ENCODE results near the gene ATP5F1C. TPM values are rescaled to one million over a fixed set of nuclear protein-coding genes. Genes with fewer than 3 reads are reported as not detected.

Gene ATP5F1C
- polyA plus RNA-seq, 3 donors: 179 to 455 (median 437) TPM

DNA sequence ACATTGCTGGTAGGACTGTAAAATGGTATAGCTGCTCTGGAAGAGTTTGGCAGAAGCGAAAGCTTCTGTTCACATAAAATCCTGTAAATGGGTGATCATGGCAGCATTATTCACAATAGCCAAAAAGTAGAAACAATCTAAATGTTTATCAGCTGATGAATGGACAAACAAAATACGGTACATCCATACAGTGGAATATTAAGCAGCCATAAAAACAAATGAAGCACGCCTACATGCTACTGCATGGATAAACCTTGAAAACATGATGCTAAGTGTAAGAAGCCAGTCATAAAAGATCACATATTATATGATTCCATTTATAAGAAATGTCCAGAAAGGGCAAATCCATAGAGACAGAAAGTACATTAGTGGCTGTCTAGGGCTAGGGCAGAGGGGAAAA, 32.9 kb upstream of the ATP5F1C start:
- WGBS (ENCODE audit: insufficient coverage): no CpG with 5 or more reads among the region's 3 CpGs
- Mint-ChIP-seq H3K27me3 (ENCODE audit: low read depth in 3 of 3) (no peaks in the 10 kb centered on the region), H3K36me3 (peaks cover 77 to 86% of the 10 kb centered on the region in 2 donors), H3K4me1 (no peaks in the 10 kb centered on the region), H3K9me3 (no peaks in the 10 kb centered on the region), H3K27ac (no peak overlapping the region), H3K4me3 (no peak overlapping the region)
- Histone ChIP-seq H3K79me2 (ENCODE audit: insufficient read depth, low read length) (no peaks in the 10 kb centered on the region), H3K4me3 (replicated peaks in 1 of 3; ENCODE audit: low read depth in 2 of 3, low read length in 3 of 3) (no peak overlapping the region), H3K27ac (ENCODE audit: low read depth in 1 of 2, low read length in 2 of 2) (no peak overlapping the region), H3K4me1 (ENCODE audit: control insufficient read depth in 1 of 2, insufficient read depth in 2 of 2, low read length in 2 of 2) (no peaks in the 10 kb centered on the region), H2AFZ (ENCODE audit: insufficient read depth, low read depth, low read length, poor library complexity, severe bottlenecking) (no peak overlapping the region), H3K9me3 (replicated peaks in 1 of 2; ENCODE audit: control insufficient read depth in 1 of 2, insufficient read depth in 1 of 2, low read length in 2 of 2) (no peaks in the 10 kb centered on the region), H3K27me3 (ENCODE audit: control insufficient read depth in 2 of 2, insufficient read depth in 2 of 2, low read length in 2 of 2) (no peaks in the 10 kb centered on the region), H3K4me2 (replicated peaks; ENCODE audit: extremely low read depth, low read length, poor library complexity, severe bottlenecking) (no peak overlapping the region), H3K9ac (ENCODE audit: insufficient read depth, low read length, poor library complexity, severe bottlenecking) (no peak overlapping the region), H4K20me1 (ENCODE audit: insufficient read depth, low read length) (peaks cover 5% of the 10 kb centered on the region), H3K36me3 (replicated peaks in 1 of 2; ENCODE audit: control insufficient read depth in 1 of 2, insufficient read depth in 2 of 2, low read length in 2 of 2) (peaks cover 91 to 95% of the 10 kb centered on the region in 2 donors)
- intact Hi-C loops (cut with micrococcal nuclease): no loop called here
- DNase-seq: no peak
- TF ChIP-seq, protein P1, sequence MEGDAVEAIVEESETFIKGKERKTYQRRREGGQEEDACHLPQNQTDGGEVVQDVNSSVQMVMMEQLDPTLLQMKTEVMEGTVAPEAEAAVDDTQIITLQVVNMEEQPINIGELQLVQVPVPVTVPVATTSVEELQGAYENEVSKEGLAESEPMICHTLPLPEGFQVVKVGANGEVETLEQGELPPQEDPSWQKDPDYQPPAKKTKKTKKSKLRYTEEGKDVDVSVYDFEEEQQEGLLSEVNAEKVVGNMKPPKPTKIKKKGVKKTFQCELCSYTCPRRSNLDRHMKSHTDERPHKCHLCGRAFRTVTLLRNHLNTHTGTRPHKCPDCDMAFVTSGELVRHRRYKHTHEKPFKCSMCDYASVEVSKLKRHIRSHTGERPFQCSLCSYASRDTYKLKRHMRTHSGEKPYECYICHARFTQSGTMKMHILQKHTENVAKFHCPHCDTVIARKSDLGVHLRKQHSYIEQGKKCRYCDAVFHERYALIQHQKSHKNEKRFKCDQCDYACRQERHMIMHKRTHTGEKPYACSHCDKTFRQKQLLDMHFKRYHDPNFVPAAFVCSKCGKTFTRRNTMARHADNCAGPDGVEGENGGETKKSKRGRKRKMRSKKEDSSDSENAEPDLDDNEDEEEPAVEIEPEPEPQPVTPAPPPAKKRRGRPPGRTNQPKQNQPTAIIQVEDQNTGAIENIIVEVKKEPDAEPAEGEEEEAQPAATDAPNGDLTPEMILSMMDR (IDR thresholded peaks at IDR 0.05): no peak

DNA sequence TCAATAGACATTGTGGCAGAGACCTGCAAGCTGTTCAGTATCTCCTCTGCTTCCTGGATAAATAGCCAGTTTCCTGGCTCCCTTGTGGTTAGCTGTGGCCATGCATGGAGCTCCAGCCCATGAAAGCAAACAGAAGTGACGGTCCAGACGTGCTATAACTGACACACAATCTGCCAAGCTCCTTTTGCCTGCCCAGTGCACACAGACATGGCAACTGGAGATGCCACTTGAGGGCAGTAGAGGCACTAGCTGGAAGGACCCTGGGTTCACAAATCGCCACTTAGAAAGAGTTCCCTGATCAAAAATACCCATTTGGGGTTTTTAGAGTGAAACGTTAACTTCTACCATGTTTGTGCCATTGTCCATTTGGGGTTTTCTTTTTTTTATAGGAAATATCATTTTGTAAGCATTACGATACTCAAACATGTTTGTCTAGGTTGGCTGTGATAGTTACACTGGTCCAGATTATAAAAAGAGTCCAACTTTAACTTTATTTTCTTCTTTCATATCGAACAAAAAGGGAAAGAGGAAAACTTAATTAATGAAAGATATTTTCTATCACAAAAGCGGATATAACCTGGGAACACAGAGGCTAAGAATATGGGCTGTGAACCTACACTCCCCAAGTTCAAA, 31.5 kb upstream of the ATP5F1C start:
- no peaks in the 10 kb centered on the region for H3K9me3 Mint-ChIP-seq
- no peak overlapping the region for H3K4me2 ChIP-seq (replicated peaks; ENCODE audit: extremely low read depth, low read length, poor library complexity, severe bottlenecking)
- no peak for DNase-seq
- intact Hi-C loops (cut with micrococcal nuclease): no loop called here
- no peaks in the 10 kb centered on the region for H3K27me3 Mint-ChIP-seq (ENCODE audit: low read depth in 3 of 3)
- no peaks in the 10 kb centered on the region for H3K27me3 ChIP-seq (ENCODE audit: control insufficient read depth in 2 of 2, insufficient read depth in 2 of 2, low read length in 2 of 2)
- H3K4me3 Mint-ChIP-seq: no peak overlapping the region
- no peak overlapping the region for H2AFZ ChIP-seq (ENCODE audit: insufficient read depth, low read depth, low read length, poor library complexity, severe bottlenecking)
- peaks cover 84 to 95% of the 10 kb centered on the region in 2 donors for H3K36me3 Mint-ChIP-seq
- H4K20me1 ChIP-seq (ENCODE audit: insufficient read depth, low read length): peaks cover 5% of the 10 kb centered on the region
- no peaks in the 10 kb centered on the region for H3K4me1 Mint-ChIP-seq
- H3K9me3 ChIP-seq (replicated peaks in 1 of 2; ENCODE audit: control insufficient read depth in 1 of 2, insufficient read depth in 1 of 2, low read length in 2 of 2): no peaks in the 10 kb centered on the region
- peaks cover 91 to 96% of the 10 kb centered on the region in 2 donors for H3K36me3 ChIP-seq (replicated peaks in 1 of 2; ENCODE audit: control insufficient read depth in 1 of 2, insufficient read depth in 2 of 2, low read length in 2 of 2)
- H3K4me3 ChIP-seq (replicated peaks in 1 of 3; ENCODE audit: low read depth in 2 of 3, low read length in 3 of 3): no peak overlapping the region
- WGBS (ENCODE audit: insufficient coverage): 60% methylated on average over 1 of the region's 7 CpGs
- no peaks in the 10 kb centered on the region for H3K4me1 ChIP-seq (ENCODE audit: control insufficient read depth in 1 of 2, insufficient read depth in 2 of 2, low read length in 2 of 2)
- H3K9ac ChIP-seq (ENCODE audit: insufficient read depth, low read length, poor library complexity, severe bottlenecking): no peak overlapping the region
- no peak overlapping the region for H3K27ac Mint-ChIP-seq
- no peak overlapping the region for H3K27ac ChIP-seq (ENCODE audit: low read depth in 1 of 2, low read length in 2 of 2)
- TF ChIP-seq, protein P1 (IDR thresholded peaks at IDR 0.05): no peak
- H3K79me2 ChIP-seq (ENCODE audit: insufficient read depth, low read length): no peaks in the 10 kb centered on the region
